GM18507 (cell line): ENCODE measurements around the gene HOXD3.

Experiments
- DNase-seq: peaks from one replicate; pipeline ENCODE4 v3.0.0; 2011; ENCODE audit warnings: low read depth; ENCODE audit not compliant: insufficient read length; ENCODE audit errors: extremely low spot score
- FAIRE-seq: peaks from 2 replicates; lab custom pipeline; 2011; peaks lifted over from hg19 to GRCh38; lab: Jason Lieb, UNC

The HOXD3 gene

DNA sequence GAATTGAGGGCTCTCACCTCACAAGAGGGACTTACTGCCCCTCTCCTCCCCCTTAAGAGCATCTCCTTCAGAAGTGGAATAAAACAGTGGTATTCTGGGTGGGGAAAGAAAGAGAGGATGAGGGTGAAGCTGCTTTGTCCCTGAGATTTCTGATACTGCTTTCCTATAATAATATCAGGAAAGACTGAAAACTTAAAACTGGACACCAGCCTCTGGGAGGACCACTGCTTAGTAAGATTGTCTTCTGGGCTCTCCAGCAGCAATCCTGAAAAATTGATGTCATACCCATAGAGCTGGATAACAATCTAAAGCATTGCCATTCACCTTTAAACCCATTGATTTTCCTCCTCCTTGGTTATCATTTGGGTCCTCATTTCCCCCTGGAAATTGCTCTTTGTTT lies 10.5 kb upstream of the HOXD3 start:
- DNase-seq (no peak), FAIRE-seq (no peak)

DNA sequence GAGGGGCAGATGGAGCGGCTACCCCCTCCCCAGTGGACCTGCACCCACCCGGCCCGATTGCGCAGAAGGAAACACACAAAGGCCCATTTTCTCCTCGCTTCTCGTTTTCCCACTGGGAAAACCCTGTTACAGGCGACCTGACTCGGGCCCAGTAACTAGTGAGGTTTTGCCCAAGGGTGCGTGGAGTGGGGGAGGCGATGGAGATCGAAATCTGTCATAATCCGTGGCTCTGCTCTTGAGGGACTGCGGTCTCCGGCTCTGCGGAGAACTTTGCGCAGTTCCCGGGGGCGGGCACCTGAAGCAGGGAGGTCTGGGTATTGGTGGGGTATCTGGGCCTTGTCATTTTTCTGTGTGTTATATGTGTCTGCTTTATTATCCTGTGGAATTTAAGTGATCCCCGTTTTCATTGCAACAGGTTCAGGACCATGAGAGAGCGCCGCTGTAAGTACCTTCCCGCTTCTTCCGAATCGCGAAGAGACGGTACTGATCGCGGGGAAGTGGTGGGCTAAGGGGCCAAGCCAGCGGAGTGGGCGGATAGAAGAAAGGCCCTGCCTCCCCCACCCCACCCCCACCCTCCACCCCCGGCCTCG lies 9.8 kb upstream of the HOXD3 start:
- no peak for DNase-seq
- no peak for FAIRE-seq

GRCh38 chr2:176147800-176148496 lies 9.2 kb upstream of the HOXD3 start:
- FAIRE-seq (no peak), DNase-seq (no peak)

DNA sequence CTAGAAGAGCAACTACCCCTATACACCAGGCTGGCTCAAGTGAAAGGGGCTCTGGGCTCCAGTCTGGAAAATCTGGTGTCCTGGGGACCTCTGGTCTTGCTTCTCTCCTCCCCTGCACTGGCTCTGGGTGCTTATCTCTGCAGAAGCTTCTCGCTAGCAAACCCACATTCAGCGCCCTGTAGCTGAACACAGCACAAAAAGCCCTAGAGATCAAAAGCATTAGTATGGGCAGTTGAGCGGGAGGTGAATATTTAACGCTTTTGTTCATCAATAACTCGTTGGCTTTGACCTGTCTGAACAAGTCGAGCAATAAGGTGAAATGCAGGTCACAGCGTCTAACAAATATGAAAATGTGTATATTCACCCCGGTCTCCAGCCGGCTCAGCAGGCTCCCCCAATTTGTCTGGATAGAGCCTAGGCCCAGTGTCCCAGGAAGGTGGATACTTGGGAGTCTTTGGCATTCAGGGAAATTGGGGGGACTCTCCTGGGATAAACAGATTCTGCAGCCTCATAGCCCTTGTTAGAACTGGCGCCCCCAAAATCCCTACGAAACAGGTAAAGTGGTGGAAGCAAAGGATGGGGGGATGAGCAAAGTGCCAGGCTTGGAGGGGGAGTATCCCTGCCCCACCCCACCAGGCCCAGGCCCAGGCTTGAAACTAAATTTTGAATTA lies 8.2 kb upstream of the HOXD3 start:
- DNase-seq (no peak), FAIRE-seq (no peak)

GRCh38 chr2:176149481-176149938 lies 7.6 kb upstream of the HOXD3 start:
- DNase-seq (no peak), FAIRE-seq (no peak)

DNA sequence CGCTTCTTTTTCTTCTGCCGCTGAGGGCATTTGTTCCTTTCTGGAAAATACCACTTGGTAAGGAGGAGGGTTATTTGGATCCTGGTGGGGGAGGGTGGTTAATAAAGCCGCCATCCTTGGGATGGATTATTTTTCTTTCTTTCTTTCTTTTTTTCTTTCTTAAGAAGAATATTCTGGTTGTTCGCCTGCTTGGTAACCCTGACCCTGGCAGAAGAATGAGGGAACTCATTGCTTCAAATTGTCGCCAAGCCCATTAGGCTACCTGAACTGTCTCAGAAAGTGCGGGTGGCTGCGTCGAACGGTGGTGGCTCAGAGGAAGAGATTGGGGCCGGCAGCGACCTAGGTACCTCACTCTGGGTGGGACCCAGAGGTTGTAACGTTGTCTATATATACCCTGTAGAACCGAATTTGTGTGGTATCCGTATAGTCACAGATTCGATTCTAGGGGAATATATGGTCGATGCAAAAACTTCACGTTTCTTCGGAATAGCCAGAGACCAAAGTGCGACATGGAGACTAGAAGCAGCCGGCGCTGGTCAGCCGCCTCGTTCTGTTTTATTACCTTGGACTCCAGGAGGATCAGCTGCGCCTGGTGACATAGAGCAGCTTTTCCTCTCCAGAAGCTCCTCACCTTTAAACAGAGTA lies 7.0 kb upstream of the HOXD3 start:
- FAIRE-seq: no peak

DNA sequence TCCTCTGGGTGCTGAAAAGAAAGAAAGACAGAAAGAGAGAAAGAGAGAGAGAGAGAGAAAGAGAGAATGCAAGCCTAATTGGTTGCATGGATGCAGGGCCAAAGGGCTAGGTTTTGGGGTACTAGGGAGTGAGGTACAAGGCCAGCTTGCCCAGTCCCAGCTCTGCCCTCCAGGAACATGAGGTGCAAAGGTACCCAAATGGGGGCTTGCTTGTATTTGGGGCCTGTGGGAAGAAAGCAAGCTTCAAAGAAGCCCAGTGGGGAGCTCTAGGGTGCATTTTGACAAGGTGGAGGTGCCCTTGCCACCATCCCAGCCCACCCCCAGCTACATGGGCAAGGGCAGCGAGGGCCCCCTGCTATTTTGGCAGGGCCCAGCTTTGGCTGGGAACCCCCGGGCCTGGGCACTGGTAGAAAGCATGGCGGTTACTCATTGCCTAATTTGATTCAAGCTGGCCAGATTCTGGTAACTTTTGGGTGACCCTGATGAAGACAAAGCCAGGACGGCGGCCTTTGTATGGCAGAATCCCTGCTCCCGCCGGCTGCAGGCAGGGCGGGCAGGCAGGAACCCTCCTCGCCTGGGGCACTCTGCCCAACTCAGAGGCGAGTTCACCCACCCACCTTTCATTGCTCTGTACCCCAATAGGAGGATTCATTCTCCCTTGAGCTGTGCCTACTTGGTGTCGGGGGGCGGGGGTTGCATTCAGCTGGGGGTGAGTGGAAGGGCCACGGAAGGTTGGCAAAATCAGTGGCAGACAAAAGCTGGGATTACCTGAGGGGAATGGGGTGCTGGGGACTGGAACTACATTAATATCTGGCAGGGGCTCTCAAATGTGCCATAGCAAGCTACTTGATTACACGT lies 6.3 kb upstream of the HOXD3 start:
- DNase-seq: no peak
- no peak for FAIRE-seq

More for the DNA sequence above, 7.0 kb upstream of the HOXD3 start:
- DNase-seq: no peak

DNA sequence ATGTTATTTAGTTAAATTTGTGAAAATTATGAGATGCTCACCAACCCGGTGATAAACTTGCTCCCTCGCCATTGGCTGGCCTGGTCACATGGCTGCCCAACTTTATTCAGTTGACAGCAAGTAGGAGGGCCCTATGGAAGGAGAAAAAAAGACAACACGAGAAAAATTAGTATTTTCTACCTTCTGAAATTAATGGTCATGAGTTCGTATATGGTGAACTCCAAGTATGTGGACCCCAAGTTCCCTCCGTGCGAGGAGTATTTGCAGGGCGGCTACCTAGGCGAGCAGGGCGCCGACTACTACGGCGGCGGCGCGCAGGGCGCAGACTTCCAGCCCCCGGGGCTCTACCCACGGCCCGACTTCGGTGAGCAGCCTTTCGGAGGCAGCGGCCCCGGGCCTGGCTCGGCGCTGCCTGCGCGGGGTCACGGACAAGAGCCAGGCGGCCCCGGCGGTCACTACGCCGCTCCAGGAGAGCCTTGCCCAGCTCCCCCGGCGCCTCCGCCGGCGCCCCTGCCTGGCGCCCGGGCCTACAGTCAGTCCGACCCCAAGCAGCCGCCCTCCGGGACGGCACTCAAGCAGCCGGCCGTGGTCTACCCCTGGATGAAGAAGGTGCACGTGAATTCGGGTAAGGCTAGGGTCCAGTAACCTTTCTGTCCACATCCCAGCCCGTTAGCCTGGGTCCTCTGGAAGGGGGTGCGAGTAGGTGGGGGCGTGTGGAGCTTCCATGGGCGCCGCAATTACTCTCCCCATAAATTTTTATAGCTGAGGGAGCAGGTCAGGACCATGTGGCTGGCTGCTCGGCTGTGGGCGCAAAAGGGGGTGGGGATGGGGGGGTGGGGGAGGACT lies 5.4 kb upstream of the HOXD3 start, which contains the start of gene HOXD4:
Gene HOXD4 (plus strand): TSS at position 109 of the 846 bp plus-strand sequence. CDS start 84 bp downstream, at position 193.
- DNase-seq (no peak), FAIRE-seq (no peak)

DNA sequence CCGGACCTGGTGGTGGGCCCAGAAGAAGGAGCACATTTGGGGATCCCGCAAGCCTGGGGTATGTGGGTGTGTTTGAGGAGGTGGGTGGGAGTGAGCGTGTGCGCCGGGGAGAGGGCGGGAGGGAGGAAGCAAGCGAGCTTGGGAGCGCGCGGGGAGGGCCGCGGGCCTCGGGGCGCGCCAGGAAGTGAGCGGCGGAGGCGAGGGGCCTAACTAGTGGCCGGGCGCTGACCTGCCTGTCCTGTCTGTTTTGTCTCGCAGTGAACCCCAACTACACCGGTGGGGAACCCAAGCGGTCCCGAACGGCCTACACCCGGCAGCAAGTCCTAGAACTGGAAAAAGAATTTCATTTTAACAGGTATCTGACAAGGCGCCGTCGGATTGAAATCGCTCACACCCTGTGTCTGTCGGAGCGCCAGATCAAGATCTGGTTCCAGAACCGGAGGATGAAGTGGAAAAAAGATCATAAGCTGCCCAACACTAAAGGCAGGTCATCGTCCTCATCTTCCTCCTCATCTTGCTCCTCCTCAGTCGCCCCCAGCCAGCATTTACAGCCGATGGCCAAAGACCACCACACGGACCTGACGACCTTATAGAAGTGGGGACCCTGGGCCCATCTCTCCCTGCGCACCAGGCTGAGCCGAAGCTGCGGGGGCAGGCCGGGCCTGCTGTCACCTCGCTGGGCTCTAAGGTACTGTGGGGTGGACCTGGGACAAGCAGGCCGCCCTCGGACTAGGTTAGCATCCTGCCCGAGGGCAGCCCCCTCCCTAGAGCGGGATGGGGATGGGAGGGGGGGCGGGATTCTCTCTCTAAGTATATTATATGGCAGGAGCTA lies 4.5 kb upstream of the HOXD3 start:
- FAIRE-seq (no peak), DNase-seq (no peak)

DNA sequence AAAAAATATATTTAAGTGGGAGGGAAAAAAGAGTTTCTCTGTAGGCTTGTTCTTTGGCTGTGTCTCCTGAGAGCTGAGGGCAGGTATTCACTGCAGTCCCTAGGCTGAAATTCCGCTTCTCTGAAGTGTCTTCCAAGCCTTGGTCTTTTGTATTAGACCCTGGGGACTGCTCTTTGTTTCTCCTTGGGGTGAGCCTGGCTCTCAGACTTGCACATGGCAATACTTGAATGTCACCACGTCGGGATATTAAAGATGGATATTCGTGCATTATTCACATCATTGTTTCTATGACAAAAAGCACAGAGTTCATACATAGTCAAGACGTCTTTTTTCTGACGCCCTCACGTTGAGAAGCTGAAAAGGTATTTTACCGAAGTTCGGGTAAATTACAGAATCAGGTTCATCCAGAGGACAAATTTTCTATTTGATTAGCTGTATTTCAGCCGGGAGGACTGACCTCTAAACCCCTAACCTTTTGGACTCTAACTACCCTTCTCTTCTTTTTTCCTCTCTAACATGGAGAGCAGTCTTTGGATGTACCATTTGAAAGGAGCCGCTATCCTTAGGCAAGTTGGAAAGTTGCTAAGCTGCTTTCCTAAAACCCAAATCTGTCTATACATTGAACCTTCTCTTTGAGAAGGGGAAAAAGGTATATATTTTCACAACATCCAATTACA lies 2.4 kb upstream of the HOXD3 start:
- FAIRE-seq: no peak

GRCh38 chr2:176155356-176156044 lies 1.6 kb upstream of the HOXD3 start:
- DNase-seq (no peak), FAIRE-seq (no peak)

More for the DNA sequence above, 2.4 kb upstream of the HOXD3 start:
- DNase-seq: no peak

GRCh38 chr2:176156301-176156806 lies 753 bp upstream of the HOXD3 start:
- FAIRE-seq (no peak), DNase-seq (no peak)

DNA sequence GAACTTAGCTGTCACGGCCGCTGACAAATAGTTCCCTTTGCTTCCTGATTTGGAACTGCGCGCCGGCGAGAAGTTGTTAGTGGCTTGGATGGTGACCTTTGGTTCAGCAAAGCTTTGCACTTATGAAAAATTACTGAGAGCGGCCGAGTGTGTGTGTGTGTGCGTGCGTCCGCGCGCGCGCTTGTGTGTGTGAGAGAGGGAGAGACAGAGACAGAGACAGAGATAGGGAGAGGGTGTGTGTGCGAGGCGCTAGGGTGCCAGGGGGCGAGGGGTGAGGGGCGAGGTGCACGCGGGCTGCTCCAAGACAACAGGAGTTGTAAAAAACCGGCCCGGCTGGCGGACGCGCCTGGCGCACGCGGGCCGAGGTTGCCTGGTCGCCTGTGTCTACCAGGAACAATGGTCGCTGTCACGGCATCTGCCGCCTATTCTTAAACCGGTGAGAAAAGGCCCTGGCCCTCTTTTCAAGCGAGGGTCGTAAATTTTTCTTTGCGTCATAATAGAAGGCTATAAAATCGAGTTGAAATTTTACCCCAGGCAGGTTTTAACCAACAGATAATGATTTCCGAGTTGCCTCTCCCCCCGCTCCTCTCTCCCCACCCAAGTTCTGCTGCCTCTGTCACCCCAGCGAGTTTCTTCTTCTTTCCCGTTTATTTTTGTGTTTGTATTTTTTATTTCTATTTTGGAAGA lies 535 bp downstream of the HOXD3 start:
- FAIRE-seq: no peak
- DNase-seq: no peak

- DNase-seq (no peak), FAIRE-seq (no peak)
These were observed 1.1 kb downstream of the HOXD3 start for GRCh38 chr2:176158186-176158591.

- DNase-seq: no peak
These were observed 2.0 kb downstream of the HOXD3 start for GRCh38 chr2:176158855-176159662.

More at GRCh38 chr2:176158855-176159662, 2.0 kb downstream of the HOXD3 start:
- FAIRE-seq: no peak
